ENCODE results near the gene APOLD1.

GRCh38 chr12:12807970-12808702 lies 22.7 kb downstream of the APOLD1 start:
- TF ChIP-seq CTCF (optimal IDR thresholded peaks at IDR 0.05 in 1 of 3, IDR thresholded peaks at IDR 0.05 in 1 of 3, conservative IDR thresholded peaks at IDR 0.05 in 1 of 3; ENCODE audit: extremely low read depth in 1 of 3, insufficient read depth in 2 of 3, low read length in 3 of 3): no peak
- TF ChIP-seq EZH2 (IDR thresholded peaks at IDR 0.05; ENCODE audit: low read length): no peak
